ENCODE results near the gene RAD51B.

- TF ChIP-seq EZH2 (optimal IDR thresholded peaks at IDR 0.05; ENCODE audit: low read depth, low read length) (no peak), CTCF (IDR thresholded peaks at IDR 0.05; ENCODE audit: low read length) (no peak)
These were observed 643.1 kb downstream of the RAD51B start for GRCh38 chr14:68462683-68463082.
